ENCODE data around the gene ATE1. TPM values are rescaled to one million over a fixed set of nuclear protein-coding genes. Genes with fewer than 3 reads are reported as not detected.
"Not testable (repeated sequence)": the region's sequence is repeated elsewhere in the genome, so short reads cannot be mapped to it uniquely, and the experiment has no call there.

The ATE1 gene
- total and polyA plus RNA-seq, 12 donors, result 4.5 to 57.7 (median 42.5) TPM

DNA sequence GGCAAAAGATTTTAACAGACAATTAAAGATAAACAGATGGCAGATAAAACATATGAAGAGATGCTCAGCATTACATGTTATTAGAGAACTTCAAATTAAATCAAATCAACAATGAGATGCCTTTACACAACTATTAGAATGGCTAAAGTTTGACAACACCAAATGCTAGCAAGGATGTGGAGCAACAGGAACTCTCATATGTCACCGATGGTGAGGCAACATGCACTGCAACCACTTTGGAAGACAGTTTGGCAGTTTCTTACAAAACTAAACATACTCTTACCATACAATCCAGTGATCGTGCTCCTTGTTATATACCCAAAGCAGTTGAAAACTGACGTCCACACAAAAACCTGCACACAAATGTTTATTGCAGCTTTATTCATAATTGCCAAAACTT is 13.7 kb upstream of the ATE1 start:
- Histone ChIP-seq H3K27me3 (no peaks in the 10 kb centered on the region), H3K4me3 (no peak overlapping the region), H3K27ac (no peak overlapping the region), H3K4me1 (peaks cover 0 to 18% (median 12%) of the 10 kb centered on the region in 9 donors), H3K9me3 (no peaks in the 10 kb centered on the region), H3K36me3 (no peaks in the 10 kb centered on the region)
- TF ChIP-seq, protein P1, sequence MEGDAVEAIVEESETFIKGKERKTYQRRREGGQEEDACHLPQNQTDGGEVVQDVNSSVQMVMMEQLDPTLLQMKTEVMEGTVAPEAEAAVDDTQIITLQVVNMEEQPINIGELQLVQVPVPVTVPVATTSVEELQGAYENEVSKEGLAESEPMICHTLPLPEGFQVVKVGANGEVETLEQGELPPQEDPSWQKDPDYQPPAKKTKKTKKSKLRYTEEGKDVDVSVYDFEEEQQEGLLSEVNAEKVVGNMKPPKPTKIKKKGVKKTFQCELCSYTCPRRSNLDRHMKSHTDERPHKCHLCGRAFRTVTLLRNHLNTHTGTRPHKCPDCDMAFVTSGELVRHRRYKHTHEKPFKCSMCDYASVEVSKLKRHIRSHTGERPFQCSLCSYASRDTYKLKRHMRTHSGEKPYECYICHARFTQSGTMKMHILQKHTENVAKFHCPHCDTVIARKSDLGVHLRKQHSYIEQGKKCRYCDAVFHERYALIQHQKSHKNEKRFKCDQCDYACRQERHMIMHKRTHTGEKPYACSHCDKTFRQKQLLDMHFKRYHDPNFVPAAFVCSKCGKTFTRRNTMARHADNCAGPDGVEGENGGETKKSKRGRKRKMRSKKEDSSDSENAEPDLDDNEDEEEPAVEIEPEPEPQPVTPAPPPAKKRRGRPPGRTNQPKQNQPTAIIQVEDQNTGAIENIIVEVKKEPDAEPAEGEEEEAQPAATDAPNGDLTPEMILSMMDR (IDR thresholded peaks at IDR 0.05), result no peak
- WGBS, 2 donors, result 78 to 96% methylated on average over 3 of the region's 3 CpGs
- ATAC-seq, result no peak
- DNase-seq, result no peak
- intact Hi-C loops (cut with DNase I), result no loop called here

DNA sequence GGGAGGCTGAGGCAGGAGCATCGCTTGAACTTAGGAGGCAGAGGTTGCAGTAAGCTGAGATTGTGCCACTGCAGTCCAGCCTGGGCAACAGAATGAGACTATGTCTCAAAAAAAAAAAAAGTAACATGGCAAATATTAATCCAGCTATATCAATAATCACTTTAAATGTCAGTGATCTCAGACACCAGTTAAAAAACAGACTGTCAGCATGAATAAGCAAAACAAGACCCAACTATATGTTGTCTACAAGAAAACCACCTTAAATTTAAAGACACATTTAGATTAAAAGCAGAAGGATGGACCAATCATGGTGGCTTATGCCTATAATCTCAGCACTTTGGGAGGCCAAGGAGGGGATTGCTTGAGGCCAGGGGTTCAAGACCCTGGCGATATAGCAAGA is 8.5 kb upstream of the ATE1 start:
- 97 to 100% methylated on average over 2 of the region's 2 CpGs for WGBS, 2 donors
- Histone ChIP-seq H3K9me3 (no peaks in the 10 kb centered on the region), H3K4me3 (no peak overlapping the region), H3K4me1 (no peaks in the 10 kb centered on the region), H3K27me3 (no peaks in the 10 kb centered on the region), H3K36me3 (peaks cover 0 to 12% (median 0%) of the 10 kb centered on the region in 9 donors), H3K27ac (no peak overlapping the region)
- TF ChIP-seq, protein P1 (IDR thresholded peaks at IDR 0.05), result no peak
- no peak for ATAC-seq
- DNase-seq, result no peak
- intact Hi-C loops (cut with DNase I), result no loop called here

DNA sequence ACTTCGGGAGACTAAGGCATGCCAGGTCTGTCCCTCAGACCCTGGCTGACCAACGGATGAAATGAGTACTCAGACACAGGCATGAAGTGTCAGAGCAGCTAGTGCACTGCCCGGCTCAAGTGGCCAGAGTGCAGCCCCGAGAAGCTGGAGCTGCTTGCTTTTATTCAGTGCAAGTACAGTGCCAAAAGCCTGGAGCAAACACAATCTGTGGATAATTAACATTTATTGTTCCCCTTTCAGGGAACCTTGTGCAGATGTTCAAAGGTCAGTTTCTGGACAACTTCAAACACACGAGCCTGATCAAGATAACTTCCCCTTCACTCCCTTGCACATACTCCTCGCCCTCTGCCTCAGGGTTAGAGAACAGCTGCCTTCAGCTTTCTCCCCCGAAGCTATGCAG is 7.9 kb upstream of the ATE1 start:
- H3K4me1 ChIP-seq, result no peaks in the 10 kb centered on the region
- no peak overlapping the region for H3K27ac ChIP-seq
- intact Hi-C loops (cut with DNase I), result no loop called here
- TF ChIP-seq, protein P1 (IDR thresholded peaks at IDR 0.05), result no peak
- 61 to 69% methylated on average over 7 of the region's 7 CpGs for WGBS, 2 donors
- no peaks in the 10 kb centered on the region for H3K9me3 ChIP-seq
- H3K36me3 ChIP-seq, result peaks cover 0 to 12% (median 0%) of the 10 kb centered on the region in 9 donors
- no peak overlapping the region for H3K4me3 ChIP-seq
- DNase-seq, result no peak
- no peaks in the 10 kb centered on the region for H3K27me3 ChIP-seq
- ATAC-seq, result no peak

DNA sequence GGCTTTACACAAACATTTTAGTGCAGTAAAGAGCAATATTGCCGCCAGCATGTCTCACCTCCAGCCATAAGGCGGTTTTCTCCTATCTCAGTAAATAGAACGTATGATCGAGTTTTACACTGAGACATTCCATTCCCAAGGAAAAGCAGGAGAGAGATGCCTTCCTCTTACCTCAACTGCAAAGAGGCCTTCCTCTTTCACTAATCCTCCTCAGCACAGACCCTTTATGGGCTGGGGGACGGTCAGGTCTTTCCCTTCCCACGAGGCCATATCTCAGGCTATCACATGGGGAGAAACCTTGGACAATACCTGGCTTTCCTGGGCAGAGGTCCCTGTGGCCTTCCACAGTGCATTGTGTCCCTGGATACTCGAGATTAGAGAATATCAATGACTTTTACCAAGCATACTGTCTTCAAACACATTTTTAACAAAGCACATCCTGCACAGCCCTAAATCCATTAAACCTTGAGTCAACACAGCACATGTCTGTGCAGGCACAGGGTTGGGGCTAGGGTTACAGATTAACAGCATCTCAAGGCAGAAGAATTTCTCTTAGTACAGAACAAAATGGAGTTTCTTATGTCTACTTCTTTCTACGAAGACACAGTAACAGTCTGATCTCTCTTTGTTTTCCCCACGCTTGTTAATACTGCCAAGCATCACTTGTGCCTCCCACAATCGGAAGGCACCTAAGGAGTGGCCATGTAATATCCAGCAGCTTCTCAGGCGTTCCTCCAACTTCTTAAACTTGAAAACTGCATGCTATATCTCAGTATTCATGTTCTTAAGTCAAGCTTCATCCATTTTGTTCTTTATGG is 2.6 kb upstream of the ATE1 start:
- not testable (repeated sequence) for H3K9me3 ChIP-seq, H3K4me3 ChIP-seq, H3K27me3 ChIP-seq, H3K27ac ChIP-seq, ATAC-seq, DNase-seq
- H3K36me3 ChIP-seq, result peaks cover 0 to 12% (median 0%) of the 10 kb centered on the region in 9 donors
- intact Hi-C loops (cut with DNase I), result loop anchor here in 1 of 10 donors (5.0 kb wide), 1 partner anchor 42 kb away; no protein-coding TSS in a partner anchor
- H3K4me1 ChIP-seq, result peaks cover 0 to 35% (median 28%) of the 10 kb centered on the region in 9 donors
- WGBS, 2 donors, result 70 to 75% methylated on average over 11 of the region's 11 CpGs

DNA sequence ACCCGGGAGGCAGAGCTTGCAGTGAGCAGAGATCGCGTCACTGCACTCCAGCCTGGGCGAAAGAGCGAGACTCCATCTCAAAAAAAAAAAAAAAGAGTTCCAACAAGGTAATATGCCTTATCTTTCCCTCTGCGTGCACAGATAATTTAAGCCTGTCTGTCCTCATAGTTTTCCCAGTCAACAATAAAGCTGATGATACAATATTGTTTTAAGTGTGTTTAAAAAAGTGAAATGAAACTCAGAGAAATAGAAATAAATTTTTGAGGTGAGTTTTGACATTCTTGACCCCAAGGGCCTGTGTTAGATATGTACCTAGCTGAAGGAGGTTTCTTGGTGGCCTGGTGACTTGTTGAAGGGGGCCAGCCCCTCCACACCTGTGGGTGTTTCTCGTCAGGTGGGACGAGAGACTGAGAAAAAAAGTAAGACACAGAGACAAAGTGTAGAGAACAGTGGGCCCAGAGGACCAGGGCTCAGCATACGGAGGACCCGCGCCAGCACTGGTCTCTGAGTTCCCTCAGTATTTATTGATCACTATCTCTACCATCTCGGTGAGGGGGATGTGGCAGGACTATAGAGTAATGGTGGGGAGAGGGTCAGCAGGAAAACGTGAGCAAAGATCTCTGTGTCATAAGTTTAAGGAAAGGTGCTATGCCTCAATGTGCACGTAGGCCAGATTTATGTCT is 1.9 kb upstream of the ATE1 start:
- intact Hi-C loops (cut with DNase I), result loop anchor here in 7 of 10 donors (5.0 to 10.0 kb wide), 6 partner anchors 43 to 185 kb away; partner anchors contain the start of gene NSMCE4A (in 2 of the 7)
- 89 to 91% methylated on average over 14 of the region's 14 CpGs for WGBS, 2 donors
- H3K27me3 ChIP-seq, DNase-seq, H3K27ac ChIP-seq, ATAC-seq, H3K9me3 ChIP-seq: not testable (repeated sequence)
- H3K4me1 ChIP-seq, result peaks cover 0 to 39% (median 33%) of the 10 kb centered on the region in 9 donors
- H3K36me3 ChIP-seq, result peaks cover 0 to 10% (median 0%) of the 10 kb centered on the region in 9 donors
- peak overlapping the region in 1 of 10 donors; percentile 93 for H3K4me3 ChIP-seq

Measured in heart right ventricle (tissue), 16 donors.